HG02840 (cell line): ENCODE results near the gene DNAJC18.
"Not testable (repeated sequence)": the region's sequence is repeated elsewhere in the genome, so short reads cannot be mapped to it uniquely, and the experiment has no call there.

ENCODE experiments used
- ATAC-seq: cut with Tn5 transposase; IDR thresholded peaks from one replicate; pipeline ENCODE4 v1.9.1; 2021; ENCODE audit warnings: mild to moderate bottlenecking, moderate library complexity, moderate number of reproducible peaks; ENCODE audit not compliant: unreplicated experiment, low FRiP score

The DNAJC18 gene

DNA sequence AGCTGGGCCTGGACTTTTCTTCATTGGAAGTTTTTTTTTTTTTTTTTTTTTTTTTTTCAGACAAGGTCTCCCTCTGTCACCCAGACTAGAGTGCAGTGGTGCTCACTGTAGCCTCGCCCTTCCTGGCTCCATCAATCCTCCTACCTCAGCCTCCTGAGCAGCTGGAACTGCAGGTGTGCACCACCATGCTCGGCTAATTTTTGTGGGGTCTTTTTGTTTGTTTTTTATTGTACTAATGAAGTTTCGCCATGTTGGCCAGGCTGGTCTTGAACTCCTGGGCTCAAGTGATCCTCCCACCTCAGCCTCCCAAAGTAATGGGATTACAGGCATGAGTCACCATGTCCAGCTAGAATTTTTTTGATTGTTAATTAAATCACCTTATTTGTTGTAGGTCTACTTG is 3.6 kb downstream of the DNAJC18 start:
- ATAC-seq = no peak

DNA sequence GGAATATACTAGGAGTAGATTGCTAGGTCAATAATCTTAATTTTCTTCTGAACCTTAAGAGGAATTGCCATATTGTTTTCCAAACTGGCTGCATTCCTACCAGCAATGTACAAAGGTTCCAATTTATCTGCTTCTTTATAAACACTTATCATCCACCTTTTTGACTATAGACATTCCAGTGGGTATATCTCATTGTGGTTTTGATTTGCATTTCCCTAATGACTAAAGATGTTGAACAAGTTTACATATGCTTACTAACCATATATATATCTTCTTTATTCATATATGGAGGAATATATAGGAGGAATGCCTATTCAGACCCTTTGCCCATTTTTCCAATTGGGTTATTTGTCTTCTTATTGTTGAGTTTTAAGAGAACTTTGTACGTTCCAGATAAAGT is 7.6 kb downstream of the DNAJC18 start:
- no peak for ATAC-seq

DNA sequence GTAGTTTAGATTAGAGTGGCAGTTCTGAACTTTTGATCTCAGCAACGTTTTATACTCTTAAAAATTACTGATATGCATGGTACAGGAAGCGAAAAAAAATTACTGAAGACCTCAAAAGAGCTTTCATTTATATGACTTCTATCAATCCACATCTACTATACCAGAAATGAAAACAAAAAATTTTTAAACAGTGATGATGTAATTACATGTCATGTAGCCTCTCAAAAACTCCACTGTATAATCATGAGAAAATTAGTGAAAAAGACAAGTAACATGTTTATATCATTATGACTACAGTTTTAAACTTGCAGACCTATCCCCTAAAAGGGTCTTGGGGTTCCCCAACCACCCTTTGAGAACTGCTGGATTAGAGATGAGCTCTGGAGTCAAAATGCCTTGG is 9.3 kb downstream of the DNAJC18 start:
- ATAC-seq = no peak

DNA sequence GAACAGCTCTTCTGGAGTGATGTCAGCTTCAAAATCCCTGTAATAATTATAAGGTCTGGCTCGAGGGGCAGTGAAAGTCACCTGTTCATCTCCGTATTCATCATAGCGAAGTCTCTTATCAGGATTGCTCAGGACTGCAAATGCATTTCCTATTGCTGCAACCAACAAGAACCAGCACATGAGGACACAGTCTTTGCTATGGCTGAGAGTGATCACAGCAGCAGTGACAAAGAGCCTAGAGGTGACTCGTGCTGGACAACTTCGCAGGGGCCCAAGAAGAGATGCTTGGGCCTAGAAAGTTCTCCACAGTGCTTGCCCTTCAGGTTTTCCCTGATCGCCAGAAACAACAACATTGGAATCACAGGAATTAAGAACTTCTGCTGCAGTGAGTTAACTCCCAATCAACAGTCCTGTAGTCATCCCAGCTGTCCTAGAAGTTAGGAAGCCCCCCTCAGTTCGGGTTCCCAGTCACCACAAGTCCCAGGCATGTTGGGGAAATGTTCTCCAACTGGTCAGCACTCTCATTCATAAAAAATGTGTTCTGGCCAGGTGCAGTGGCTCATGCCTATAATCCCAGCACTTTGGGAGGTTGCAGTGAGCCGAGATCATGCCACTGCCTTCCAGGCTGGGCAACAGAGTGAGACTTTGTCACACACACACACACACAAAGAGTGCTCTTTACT is 13.0 kb downstream of the DNAJC18 start:
- ATAC-seq = no peak

DNA sequence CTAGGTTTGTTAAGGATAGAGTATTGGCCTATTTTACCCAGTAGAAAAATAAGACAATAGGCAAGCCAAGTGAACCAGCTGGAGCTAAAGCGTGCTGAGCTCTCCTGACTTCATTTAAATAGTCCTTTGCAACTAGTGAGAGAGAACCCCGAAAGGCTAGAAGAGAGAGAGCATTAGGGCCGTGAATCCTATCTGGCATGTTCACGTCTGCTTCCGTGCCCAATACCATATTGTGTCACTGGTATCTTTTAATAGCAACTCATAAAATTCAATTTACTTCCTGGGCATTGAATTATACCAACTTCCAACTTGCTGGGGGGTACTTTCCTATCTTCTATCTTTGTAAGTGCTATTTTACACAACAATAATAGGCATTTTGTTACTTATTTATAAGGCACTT is 13.8 kb downstream of the DNAJC18 start:
- ATAC-seq = no peak

DNA sequence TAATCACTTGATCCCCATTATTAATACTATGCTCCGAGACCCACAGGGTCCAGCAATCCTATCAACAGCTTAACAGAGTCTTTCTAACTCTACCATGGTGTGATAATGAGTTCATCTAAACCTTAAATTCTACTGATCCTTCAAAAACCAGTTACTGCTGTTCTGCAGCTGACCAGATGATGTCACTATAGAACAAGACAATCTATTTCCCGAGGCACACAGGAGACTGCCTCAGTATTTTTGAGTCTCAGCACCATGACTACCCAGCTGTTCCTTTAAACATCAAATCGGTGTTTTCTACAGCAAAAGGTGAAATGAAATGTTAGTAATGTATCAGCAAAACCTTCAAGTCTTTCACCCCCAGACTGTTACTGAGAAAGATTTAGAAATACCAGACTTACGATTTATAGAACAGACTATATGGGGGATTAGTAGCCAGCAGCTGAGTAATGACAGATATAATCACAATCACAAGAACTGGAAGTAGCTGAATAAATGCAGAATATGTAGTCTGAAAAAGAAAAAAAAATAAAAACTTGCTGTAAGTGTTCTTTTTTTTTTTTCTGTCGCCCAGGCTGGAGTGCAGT is 16.9 kb downstream of the DNAJC18 start:
- no peak for ATAC-seq

DNA sequence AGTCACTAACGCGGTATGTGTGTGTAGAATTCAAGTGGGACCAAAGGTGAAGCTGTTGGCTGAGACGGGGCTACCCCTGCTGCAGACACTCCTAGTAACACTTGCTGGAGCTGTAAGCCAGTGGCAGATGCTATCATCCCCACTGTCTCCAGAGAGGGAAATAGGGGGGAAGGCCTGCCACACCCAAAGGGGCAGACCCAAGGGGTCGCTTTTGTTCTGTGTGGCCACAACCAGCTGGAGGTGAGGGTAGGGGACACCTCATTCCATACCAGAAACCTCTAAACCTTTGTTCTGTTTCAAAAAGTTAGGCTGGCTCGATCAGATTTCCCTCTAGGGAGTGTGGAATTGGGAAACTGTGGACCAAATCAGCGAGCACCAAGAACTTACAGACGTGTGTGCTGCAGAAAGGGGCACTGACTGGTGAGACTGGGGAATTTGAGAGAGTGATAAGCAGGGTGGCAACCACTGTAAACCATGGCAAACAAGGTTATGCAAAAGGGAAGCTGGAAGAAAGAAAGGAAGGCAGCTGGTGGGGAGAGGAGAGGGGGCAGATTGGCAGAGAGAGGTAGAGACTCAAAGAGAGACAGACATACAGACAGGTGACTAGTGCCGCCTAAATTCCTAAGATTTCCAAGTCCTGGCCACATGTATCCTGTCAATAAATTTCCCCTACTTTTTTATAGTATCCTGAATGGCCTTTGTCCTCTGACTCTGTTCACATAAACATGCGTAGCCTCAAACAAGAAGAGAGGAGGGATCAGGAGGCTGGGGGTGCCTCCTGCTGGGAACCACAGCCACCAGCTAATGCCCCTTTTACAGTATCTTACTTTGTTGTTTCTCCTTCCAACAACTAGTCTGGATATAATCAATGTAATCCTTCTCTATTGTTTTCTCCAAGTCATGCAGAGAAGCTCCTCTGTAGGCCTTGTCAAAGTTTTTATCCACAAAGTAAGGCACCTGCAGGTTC is 19.8 kb downstream of the DNAJC18 start:
- no peak for ATAC-seq

DNA sequence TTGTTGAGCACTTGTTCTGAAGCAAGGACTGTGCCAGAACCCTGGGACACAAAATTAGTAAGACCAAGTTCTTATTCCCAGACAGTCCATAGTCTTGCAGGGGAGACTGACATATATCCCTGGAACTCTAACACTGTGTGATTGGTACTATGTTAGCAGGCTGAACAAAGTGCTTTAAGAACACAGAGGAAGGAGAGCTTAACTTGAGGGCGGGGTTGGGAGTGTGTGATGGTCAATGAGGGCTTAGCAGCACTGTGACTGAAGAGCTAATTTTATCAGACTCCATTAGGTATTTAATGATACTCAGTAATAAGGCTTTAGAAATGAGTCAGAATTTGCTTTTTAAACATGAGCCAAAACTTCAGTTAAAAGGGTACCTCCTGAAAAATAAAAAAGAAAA is 20.5 kb downstream of the DNAJC18 start:
- ATAC-seq = no peak

DNA sequence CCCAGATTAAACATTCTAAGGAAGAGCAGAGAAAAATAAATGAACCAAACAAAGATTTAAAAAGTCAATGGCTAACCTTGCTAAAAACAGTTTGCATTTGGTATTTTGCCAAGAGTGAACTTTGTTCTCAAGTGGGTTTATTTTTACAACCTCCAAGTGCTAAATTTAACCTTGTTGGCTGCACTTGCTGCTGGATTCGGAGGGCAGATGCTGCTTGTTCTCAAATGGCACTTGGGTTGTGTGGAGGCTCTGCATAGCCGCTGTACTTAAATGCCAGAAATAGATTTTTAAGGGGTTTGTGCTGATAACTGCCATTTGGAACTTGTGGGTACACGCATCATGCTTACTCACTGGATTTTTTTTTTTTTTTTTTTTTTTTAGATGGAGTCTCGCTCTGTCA is 22.1 kb downstream of the DNAJC18 start:
- ATAC-seq = no peak

DNA sequence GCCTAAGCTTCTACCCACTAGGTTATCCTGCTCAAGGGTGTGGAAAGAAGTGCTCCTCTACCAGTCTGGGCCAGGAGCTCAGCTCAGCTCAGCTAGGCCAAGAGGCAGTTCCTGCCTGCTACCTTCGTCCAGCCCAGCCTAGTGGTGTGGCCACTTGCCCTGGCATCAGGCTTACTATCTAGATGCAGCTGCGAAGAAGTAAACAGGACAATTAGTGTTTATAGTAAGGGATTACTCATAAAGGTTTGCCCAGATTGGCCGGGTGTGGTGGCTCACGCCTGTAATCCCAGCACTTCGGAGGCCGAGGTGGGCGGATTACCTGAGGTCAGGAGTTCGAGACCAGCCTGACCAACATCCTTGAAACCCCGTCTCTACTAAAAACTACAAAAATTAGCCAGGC is 22.7 kb downstream of the DNAJC18 start:
- ATAC-seq = no peak

DNA sequence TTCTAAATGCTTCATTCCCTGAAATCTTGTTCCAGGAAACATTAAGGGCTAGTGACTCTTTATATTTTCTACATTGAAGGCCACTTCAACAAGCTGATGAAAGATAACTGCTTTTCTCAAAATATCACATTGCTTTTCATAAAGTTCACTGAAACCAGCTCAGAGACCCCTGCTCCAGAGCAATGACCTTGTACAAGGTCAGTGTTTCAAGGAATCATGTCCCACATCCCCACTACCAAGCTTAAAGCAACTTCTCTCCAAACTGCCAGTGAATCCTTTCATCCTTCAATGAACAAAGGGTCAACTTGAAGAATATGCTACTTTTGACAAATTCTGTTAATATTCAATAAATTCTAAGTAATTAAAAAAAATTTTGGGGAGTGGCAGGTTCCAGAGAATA is 23.5 kb downstream of the DNAJC18 start:
- ATAC-seq = no peak

DNA sequence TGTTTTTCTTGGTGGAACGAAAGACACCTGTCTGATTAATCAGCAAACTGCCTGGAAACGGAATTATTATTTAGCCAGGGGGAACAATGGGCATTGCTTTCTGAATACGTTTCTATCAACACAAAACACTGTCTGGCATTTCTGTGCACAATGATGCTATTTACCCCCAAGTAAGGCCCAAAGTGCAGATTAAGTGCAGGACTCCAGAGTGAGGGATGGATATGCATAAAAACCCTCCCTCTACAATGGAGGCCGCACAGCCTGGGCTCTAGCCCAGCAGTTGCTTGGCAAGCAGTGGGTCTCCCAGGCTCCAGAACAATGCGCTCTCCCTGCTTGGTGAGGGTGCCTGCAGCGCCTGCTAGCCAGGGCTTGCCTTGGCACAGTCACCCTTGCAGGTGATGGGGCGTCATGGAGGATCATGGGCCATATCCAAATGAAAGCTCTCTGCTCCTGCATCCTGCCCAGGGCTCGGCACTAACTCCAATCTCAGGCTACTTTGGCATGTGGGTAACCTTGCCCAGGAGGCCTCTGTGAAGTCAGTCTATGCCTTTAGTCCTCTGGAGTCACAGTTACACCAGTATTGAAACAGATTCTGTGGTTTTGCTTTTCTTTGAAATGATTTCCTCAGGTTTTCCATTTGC is 24.0 kb downstream of the DNAJC18 start:
- ATAC-seq = no peak

DNA sequence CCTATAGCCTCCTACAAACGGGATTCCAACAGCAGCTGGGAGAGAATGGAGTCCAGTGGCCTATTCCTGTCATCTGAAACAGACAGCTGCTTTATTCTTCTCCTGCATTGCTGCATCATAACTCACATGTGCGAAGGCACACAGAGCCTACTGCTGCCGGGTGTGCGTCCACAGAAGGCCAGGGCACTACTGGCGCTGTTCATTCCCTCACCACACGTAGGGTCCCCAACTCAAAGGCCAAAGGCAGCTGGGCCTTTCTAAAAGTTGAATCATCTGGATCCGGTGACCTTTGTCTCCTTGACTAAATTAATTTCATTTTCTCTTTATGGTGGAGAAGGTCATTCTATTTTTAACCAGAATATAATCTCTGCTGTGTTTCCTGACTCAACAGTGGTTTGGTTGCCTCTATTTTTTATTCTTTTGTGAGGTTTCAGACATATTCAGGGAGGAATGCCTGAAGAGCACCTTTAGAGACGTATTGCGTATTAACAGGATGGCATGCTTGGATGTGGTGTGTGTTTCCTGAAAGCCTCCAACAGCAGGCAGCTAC is 24.7 kb downstream of the DNAJC18 start:
- no peak for ATAC-seq

DNA sequence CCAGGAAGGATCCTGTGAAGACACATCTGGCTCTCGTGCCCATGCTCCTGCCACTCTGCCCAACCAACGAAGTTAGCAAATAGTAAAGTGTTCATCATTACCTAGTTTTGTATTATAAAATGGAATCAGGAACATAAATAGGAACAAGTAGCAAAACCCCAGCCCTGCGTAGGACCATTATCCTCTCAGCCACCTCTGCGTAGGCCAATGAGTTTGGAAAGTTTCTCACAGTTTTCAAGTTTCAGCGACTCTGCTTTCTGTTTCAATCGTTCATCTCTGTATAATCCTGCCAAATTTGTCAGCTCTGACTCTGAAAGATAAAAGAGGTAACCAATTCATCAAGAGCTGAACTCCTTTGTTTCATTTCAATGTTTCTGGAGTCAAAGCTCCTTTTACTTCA is 25.4 kb downstream of the DNAJC18 start:
- no peak for ATAC-seq

DNA sequence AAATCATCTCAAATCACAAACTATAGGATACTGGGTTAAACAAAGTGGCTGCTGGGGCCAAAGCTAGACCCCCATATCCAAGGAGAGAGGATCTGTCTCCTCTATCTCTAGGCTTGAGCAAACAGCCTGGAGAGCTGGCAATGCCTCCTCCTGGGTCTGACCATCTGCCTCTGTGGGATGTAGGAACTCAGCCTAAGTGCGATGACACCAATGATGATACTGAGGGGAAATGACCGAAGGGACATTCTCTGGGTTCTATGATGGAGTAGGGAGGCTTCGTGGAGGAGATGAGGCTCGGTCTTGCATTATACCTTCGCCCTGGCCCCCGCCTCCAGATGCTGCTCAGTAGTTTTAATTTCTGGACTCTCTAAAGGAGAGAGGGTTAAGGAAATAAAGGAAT is 26.2 kb downstream of the DNAJC18 start:
- ATAC-seq = no peak

DNA sequence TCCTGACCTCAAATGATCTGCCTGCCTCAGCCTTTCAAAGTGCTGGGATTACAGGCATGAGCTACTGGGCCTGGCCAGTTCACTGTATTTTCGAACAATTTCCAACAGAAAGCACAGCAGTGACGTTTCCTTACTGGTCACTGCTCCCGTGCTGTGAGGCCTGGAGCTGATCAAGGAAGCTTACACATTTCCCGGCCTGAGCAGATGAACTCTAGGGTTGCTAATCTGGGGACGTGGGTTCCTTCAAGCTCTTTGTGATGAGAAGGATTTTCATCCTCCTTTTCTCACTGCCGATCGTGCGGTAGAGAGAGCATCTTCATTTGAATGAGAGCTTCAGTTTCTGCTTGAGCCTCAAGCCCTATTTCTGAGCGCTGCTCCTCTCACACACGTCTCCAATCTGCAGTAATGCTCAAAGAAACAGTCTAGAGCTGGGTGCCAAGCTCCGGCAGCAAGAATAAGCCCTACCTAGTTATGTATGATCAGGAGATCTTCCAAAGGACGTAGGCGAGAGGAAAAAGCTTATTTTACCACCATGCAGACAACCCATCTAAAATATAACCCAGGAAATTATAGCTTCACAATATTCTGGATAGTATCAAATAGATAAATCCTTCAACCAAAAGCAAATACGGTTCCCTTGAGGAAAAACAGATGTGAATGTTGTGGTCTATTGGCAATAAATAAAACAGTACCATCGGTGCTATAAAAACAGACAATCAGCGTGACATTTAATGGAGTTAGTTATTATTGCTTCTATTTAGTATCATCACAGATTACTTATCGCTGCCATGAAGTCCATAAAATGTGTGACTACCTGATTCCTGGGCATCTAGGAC is 28.1 kb downstream of the DNAJC18 start:
- ATAC-seq = no peak

DNA sequence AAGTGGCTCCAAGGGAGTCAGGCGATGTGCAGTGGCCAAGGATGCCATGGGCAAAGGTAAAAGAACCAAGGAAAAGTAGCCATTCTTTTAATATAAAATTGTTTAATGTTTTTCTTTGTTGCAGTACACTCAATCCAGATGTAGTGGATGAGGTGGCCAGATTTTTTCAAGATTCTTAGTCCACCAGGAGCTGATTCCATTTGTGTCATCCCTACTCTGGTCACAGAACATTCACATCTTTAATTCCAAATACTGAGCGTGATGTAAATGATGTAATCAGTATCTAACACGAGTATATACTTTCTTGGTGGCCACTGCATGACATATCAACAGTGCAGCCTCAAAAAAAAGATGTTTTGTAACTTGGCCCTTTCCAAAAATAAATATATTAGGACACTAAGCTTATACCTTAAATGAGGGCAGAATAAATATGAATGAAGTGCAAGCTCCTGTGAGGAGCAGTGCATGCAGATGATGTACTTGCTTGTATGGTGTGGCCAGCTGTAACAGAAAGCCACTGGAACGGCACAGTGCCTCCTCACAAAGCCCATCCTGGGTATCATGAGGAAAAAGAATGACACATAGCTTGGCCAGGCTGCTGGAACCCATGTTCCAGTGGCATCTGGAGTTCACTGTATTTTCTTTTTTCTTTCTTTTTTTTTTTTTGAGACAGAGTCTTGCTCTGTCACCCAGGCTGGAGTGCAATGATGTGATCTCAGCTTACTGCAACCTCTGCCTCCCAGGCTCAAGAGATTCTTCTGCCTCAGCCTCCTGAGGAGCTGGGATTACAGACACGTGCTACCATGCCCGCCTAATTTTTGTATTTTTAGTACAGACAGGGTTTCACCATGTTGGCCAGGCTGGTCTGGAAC is 29.0 kb downstream of the DNAJC18 start:
- no peak for ATAC-seq

DNA sequence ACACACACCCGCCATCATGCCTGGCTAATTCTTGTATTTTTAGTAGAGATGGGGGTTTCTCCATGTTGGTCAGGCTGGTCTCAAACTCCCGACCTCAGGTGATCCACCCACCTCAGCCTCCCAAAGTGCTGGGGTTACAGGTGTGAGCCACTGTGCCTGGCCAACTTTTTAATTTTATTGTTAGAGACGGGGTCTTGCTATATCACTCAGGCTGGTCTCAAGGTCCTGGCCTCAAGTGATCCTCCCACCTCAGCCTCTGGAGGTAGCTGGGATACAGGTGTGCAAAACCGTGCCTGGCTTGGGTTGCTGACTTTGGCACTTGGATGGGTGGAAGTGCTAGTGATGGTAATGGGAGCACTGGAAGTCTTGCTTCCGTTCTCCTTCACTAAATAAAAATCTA is 30.2 kb downstream of the DNAJC18 start:
- ATAC-seq = not testable (repeated sequence)

DNA sequence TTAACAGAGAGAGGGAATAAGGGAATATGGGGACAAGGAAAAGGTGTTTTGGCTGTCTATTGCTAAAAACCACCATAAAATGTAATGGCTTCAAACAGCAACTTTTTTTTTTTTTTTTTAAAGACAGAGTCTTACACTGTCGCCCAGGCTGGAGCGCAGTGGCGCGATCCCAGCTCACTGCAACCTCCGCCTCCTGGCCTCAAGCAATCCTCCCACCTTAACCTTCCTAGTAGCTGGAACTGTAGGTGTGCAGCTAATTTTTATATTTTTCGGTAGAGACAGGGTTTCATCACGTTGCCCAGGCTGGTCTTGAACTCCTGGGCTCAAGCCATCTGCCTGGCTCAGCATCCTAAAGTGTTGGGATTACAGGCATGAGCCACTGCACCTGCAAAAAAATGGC is 31.1 kb downstream of the DNAJC18 start:
- ATAC-seq = no peak
